Effector memory CD4-positive, alpha-beta T cell (primary cell): Measurements from ENCODE around the gene GLOD5.

Experiments used
- DNase-seq, 3 donors: peaks; one replicate each; pipeline ENCODE4 v3.0.0-alpha.2; 2020
- H3K27ac ChIP-seq: 2 replicates; pipeline ENCODE4 v1.7.0; 2013; ENCODE audit warnings: mild to moderate bottlenecking, low read length, moderate library complexity; ENCODE audit not compliant: insufficient read depth, poor library complexity, severe bottlenecking
- H3K27me3 ChIP-seq: replicated peaks from 2 replicates; pipeline ENCODE4 v1.7.0; 2013; ENCODE audit warnings: mild to moderate bottlenecking, low read length; ENCODE audit not compliant: insufficient read depth, control insufficient read depth, poor library complexity, severe bottlenecking
- H3K36me3 ChIP-seq: 2 replicates; pipeline ENCODE4 v1.7.0; 2013; ENCODE audit warnings: mild to moderate bottlenecking, low read length, moderate library complexity; ENCODE audit not compliant: control insufficient read depth, insufficient read depth
- H3K4me1 ChIP-seq: 2 replicates; pipeline ENCODE4 v1.7.0; 2013; ENCODE audit warnings: low read length, mild to moderate bottlenecking; ENCODE audit not compliant: control insufficient read depth, insufficient read depth, poor library complexity, severe bottlenecking
- H3K4me3 ChIP-seq: 2 replicates; pipeline ENCODE4 v1.7.0; 2013; ENCODE audit warnings: low read length, low read depth, mild to moderate bottlenecking; ENCODE audit not compliant: insufficient read depth, poor library complexity, severe bottlenecking
- H3K9me3 ChIP-seq: 2 replicates; pipeline ENCODE4 v1.7.0; 2013; ENCODE audit warnings: mild to moderate bottlenecking, low read length, moderate library complexity; ENCODE audit not compliant: control insufficient read depth

GLOD5 gene

GRCh38 chrX:48782216-48782615 is 20.7 kb downstream of the GLOD5 start:
- no peaks in the 10 kb centered on the region for H3K4me1 ChIP-seq
- no peaks in the 10 kb centered on the region for H3K27me3 ChIP-seq
- DNase-seq = no peak
- H3K4me3 ChIP-seq = no peak overlapping the region
- H3K9me3 ChIP-seq = no peaks in the 10 kb centered on the region
- H3K27ac ChIP-seq = no peak overlapping the region
- H3K36me3 ChIP-seq = no peaks in the 10 kb centered on the region

GRCh38 chrX:48782795-48783194 is 21.2 kb downstream of the GLOD5 start:
- Histone ChIP-seq H3K4me1 (no peaks in the 10 kb centered on the region), H3K9me3 (no peaks in the 10 kb centered on the region), H3K36me3 (no peaks in the 10 kb centered on the region), H3K27ac (no peak overlapping the region), H3K27me3 (no peaks in the 10 kb centered on the region), H3K4me3 (no peak overlapping the region)
- no peak for DNase-seq

- Histone ChIP-seq H3K4me1 (no peaks in the 10 kb centered on the region), H3K4me3 (no peak overlapping the region), H3K27ac (no peak overlapping the region), H3K36me3 (no peaks in the 10 kb centered on the region), H3K27me3 (no peaks in the 10 kb centered on the region), H3K9me3 (no peaks in the 10 kb centered on the region)
- no peak for DNase-seq
These were observed 23.2 kb downstream of the GLOD5 start for GRCh38 chrX:48784726-48785125.

- Histone ChIP-seq H3K9me3 (no peaks in the 10 kb centered on the region), H3K36me3 (no peaks in the 10 kb centered on the region), H3K4me1 (no peaks in the 10 kb centered on the region), H3K27ac (no peak overlapping the region), H3K4me3 (no peak overlapping the region), H3K27me3 (no peaks in the 10 kb centered on the region)
- DNase-seq = no peak
These were observed 23.6 kb downstream of the GLOD5 start for GRCh38 chrX:48785186-48785539.

- no peaks in the 10 kb centered on the region for H3K4me1 ChIP-seq
- no peaks in the 10 kb centered on the region for H3K9me3 ChIP-seq
- DNase-seq = no peak
- no peaks in the 10 kb centered on the region for H3K36me3 ChIP-seq
- no peaks in the 10 kb centered on the region for H3K27me3 ChIP-seq
- H3K4me3 ChIP-seq = no peak overlapping the region
- H3K27ac ChIP-seq = no peak overlapping the region
These were observed 24.1 kb downstream of the GLOD5 start for GRCh38 chrX:48785540-48786214.

- no peaks in the 10 kb centered on the region for H3K36me3 ChIP-seq
- H3K9me3 ChIP-seq = no peaks in the 10 kb centered on the region
- H3K4me3 ChIP-seq = no peak within 1 kb of the TSS
- H3K27ac ChIP-seq = no peak within 1 kb of the TSS
- no peak for DNase-seq
- no peaks in the 10 kb centered on the region for H3K4me1 ChIP-seq
- no peaks in the 10 kb centered on the region for H3K27me3 ChIP-seq
These were observed 24.8 kb downstream of the GLOD5 start, which contains the start of gene GATA1 for GRCh38 chrX:48786341-48786800. GATA1 (plus strand) TSS chrX:48786590; CDS start chrX:48791110, 4,520 bp downstream.

- no peaks in the 10 kb centered on the region for H3K9me3 ChIP-seq
- H3K4me1 ChIP-seq = no peaks in the 10 kb centered on the region
- DNase-seq = no peak
- H3K27ac ChIP-seq = no peak overlapping the region
- no peaks in the 10 kb centered on the region for H3K27me3 ChIP-seq
- no peaks in the 10 kb centered on the region for H3K36me3 ChIP-seq
- no peak overlapping the region for H3K4me3 ChIP-seq
These were observed 25.4 kb downstream of the GLOD5 start for GRCh38 chrX:48786825-48787504.

- no peaks in the 10 kb centered on the region for H3K36me3 ChIP-seq
- DNase-seq = no peak
- no peak overlapping the region for H3K27ac ChIP-seq
- H3K4me1 ChIP-seq = no peaks in the 10 kb centered on the region
- H3K9me3 ChIP-seq = no peaks in the 10 kb centered on the region
- no peaks in the 10 kb centered on the region for H3K27me3 ChIP-seq
- H3K4me3 ChIP-seq = no peak overlapping the region
These were observed 26.2 kb downstream of the GLOD5 start for GRCh38 chrX:48787505-48788443.

GRCh38 chrX:48789366-48790220 is 28.0 kb downstream of the GLOD5 start:
- H3K36me3 ChIP-seq = no peaks in the 10 kb centered on the region
- H3K4me1 ChIP-seq = no peaks in the 10 kb centered on the region
- DNase-seq = no peak
- no peaks in the 10 kb centered on the region for H3K9me3 ChIP-seq
- no peak overlapping the region for H3K4me3 ChIP-seq
- no peaks in the 10 kb centered on the region for H3K27me3 ChIP-seq
- H3K27ac ChIP-seq = no peak overlapping the region
